DMS53 (cell line): ENCODE measurements around the gene SERPINA12.
"Not testable (repeated sequence)": the region's sequence is repeated elsewhere in the genome, so short reads cannot be mapped to it uniquely, and the experiment has no call there.

Experiments used
- DNase-seq: peaks from one replicate; lab custom pipeline; 2025; lab: John Stamatoyannopoulos, UW

Gene SERPINA12

DNA sequence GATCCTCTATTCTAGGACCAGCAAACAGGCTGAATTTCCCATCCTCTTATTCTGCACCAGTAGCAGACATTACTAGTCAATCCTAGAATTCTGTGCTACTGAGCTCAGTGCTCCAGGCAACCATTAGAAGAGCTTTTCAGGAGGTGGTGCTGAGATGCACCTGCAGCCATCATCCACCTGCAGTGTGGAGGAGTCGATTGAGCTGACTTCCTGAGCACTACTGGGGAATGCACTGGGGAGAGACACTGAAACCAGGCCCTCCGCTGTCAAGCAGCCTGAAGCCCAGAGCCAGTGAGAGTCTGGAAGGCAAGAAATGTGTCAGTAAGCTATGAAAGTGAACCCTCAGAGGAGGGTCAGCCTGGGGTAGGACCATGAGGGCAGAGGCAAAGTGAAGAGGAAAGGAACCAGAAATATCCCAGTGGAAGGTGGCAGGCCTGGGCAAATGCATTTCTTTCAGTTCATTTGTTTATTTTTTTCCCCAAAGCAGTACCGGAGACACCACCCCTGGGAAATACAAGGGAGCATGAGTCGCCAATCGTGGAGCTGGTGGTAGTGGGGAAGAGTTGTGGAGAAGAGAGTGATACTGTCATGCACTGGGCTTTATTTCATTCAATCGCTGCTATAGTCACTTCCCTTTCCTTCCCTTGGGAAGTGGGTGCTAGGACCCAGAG lies 28.9 kb upstream of the SERPINA12 start:
- no peak for DNase-seq

DNA sequence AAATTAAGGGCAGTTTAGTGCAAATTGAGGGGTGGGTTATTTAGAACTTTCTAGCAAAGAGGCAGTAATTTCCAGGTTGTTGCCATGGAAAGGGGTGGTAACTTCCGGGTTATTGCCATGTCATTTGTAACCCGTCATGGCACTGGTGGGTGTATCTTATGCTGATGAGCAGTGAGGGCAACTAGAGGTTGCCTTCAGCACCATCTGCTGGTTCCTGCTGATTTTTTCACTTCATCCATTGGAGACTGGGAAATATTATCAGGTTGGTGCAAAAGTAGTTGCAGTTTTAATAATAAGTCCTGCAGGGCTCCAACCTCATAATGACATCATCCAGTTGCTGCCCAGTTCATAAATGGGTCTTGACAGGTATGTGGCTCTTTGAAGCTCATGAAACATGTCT lies 27.6 kb upstream of the SERPINA12 start:
- peak; percentile 19 for DNase-seq

- DNase-seq, result no peak
Observed at GRCh38 chr14:94535506-94535905, 26.2 kb upstream of the SERPINA12 start.

DNA sequence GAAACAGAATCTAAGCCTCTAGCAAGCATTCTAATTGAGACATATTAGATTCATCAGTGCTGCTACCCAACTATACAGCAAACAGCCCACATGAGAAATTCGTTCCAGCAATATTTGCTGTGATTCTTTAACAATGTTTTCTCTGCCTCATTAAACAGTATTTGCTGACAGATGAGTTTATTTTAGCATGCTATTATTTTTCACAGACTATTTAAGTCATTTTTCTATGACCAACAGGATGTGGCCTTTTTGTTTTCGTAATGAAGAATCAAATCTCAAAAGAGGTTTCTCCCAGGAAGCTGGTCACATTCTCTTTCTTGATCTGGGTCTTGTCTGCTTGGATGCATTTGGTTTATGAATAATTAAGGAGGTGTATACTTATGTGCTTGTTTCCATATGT lies 23.2 kb upstream of the SERPINA12 start:
- no peak for DNase-seq

GRCh38 chr14:94531187-94531586 lies 21.9 kb upstream of the SERPINA12 start:
- no peak for DNase-seq

- DNase-seq, result no peak
Observed at GRCh38 chr14:94524093-94524492, 14.8 kb upstream of the SERPINA12 start.

DNA sequence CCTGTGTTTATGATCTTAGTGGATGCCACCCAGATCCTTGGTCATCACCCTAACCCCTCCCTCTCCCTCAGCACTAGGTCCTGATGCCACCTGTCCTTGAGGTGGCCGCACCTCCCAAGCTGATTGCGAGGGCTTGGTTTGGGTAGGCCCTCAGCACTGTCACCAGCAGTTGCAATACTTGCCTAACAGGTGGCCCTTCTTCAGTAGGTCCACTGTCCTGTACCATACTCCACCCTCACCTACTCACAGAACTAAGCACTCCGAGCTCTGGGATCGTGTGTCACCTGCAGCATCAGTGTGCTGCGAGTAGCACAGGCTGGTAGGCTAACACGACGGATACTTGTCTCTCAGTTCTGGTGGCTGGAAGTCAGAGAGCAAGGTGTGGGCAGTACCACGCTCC lies 14.0 kb upstream of the SERPINA12 start:
- DNase-seq, result no peak

- DNase-seq, result no peak
Observed at GRCh38 chr14:94522115-94522724, 13.0 kb upstream of the SERPINA12 start.

DNA sequence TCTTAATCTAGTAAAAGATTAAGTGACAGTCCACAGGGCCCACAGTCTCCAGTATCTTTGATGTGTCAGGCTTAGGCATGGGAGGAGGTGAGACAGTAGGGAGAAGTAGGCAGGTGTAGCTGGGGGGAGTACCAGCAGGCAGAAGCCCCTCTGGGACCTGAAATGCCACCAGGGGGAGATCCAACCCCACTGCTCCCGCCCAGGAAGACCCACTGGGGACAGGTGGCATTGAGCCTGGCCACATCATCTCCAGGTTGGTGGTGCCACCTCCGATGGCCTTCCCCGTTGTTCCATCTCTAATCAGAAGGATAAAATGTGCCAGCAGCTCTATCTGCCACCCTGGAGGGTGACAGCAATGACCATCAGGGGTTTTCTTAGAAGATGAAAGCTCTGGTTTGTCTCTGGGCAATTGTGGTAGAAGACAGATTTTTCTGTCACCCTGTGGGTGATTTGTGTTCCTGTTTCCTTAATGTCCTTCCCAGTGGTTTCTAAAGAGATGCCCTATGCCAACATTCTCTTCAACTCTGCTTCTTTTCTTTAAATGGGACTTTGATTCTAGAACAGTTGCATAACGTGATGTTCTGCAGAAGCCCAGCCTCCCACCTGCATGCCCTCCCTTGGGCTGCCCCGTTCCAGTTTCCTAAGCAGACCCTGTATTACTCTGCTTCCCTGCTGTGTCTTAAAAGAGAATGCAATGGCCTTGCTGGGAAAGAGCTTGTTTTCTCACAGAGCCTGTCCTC lies 12.3 kb upstream of the SERPINA12 start:
- no peak for DNase-seq

- DNase-seq, result no peak
Observed at GRCh38 chr14:94517641-94518257, 8.5 kb upstream of the SERPINA12 start.

DNA sequence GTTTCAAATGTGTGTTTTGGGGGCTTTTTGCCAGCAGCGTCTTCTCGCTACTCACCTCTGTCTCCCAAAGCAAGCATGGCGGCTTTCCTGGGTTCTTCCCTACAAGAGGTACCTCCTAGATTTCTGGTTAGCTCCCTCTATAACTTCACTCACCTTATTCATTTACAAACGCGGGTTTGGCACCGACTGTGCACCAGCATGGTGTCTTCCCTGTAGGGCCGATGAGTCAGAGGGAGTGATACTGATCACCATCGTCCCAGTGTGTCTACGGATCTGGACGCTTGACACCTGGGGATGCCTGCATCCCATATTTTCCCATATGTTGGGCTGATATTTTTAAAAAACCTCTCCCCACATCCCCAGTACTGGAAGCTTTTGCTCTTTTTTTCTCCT lies 8.0 kb upstream of the SERPINA12 start:
- no peak for DNase-seq

GRCh38 chr14:94515856-94516255 lies 6.6 kb upstream of the SERPINA12 start:
- no peak for DNase-seq

DNA sequence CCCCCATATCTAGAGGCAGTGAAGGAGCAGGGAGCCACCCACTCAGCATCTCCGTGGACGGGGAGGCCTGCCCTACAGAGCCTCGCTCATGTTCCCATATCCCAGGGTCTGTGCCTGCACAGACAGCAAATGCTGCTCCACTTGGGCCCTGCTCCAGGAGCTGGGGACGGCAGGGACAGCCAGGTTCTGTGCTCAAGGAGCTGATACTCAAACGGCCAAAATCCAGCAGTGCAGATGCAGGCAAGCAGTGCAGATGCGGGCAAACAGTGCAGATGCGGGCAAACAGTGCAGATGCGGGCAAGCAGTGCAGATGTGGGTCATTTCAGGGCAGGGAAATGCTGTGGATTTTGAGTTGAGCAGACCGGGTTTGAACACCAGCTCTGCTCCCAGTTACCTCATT lies 6.2 kb upstream of the SERPINA12 start:
- DNase-seq, result no peak

GRCh38 chr14:94514351-94514750 lies 5.1 kb upstream of the SERPINA12 start:
- no peak for DNase-seq

DNA sequence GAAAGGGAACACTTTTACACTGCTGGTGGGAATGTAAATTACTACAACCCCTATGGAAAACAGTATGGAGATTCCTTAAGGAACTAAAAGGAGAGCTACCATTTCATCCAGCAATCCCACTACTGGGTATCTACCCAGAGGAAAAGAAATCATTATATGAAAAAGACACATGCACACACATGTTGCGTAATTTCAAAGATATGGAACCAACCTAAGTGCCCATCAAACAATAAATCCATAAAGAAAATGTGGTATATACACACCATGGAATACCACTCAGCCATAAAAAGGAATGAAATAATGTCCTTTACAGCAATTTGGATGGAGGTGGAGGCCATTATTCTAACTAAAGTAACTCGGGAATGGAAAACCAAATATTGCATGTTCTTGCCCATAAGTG lies 1.2 kb upstream of the SERPINA12 start:
- not testable (repeated sequence) for DNase-seq

GRCh38 chr14:94505641-94506040 lies 3.6 kb downstream of the SERPINA12 start:
- DNase-seq, result no peak

GRCh38 chr14:94505206-94505605 lies 4.1 kb downstream of the SERPINA12 start:
- DNase-seq, result no peak

GRCh38 chr14:94501588-94502516 lies 7.4 kb downstream of the SERPINA12 start:
- no peak for DNase-seq

- no peak for DNase-seq
Observed at GRCh38 chr14:94500264-94500663, 9.0 kb downstream of the SERPINA12 start.

- no peak for DNase-seq
Observed at GRCh38 chr14:94499673-94500072, 9.6 kb downstream of the SERPINA12 start.

GRCh38 chr14:94498215-94498614 lies 11.1 kb downstream of the SERPINA12 start:
- no peak for DNase-seq

GRCh38 chr14:94494085-94494484 lies 15.2 kb downstream of the SERPINA12 start:
- no peak for DNase-seq
